Mesenchymal stem cell (in vitro differentiated cells and primary cell): ENCODE measurements around the gene RXFP1.

ENCODE experiments used
- DNase-seq: peaks from one replicate; pipeline ENCODE4 v3.0.0-alpha.2; 2013
- H2AFZ ChIP-seq: one replicate; pipeline ENCODE4 v1.6.1; 2013; ENCODE audit warnings: low read depth, mild to moderate bottlenecking, control low read depth, inconsistent platforms, low read length, moderate library complexity
- H2AK5ac ChIP-seq: 2 replicates; pipeline ENCODE4 v1.6.1; 2013; ENCODE audit warnings: low read length, moderate library complexity, mild to moderate bottlenecking, inconsistent platforms; ENCODE audit not compliant: severe bottlenecking
- H2BK120ac ChIP-seq: one replicate; pipeline ENCODE4 v1.6.1; 2013; ENCODE audit warnings: low read depth, mild to moderate bottlenecking, inconsistent platforms, low read length, moderate library complexity
- H2BK12ac ChIP-seq, 2 experiments: one replicate each; pipeline ENCODE4 v1.6.1; 2013; ENCODE audit warnings: inconsistent platforms in 2 of 2, low read length in 2 of 2, mild to moderate bottlenecking in 2 of 2, moderate library complexity in 2 of 2, control low read depth in 1 of 2
- H2BK15ac ChIP-seq: one replicate; pipeline ENCODE4 v1.6.1; 2013; ENCODE audit warnings: mild to moderate bottlenecking, low read depth, inconsistent platforms; ENCODE audit not compliant: poor library complexity, severe bottlenecking
- H2BK5ac ChIP-seq: 2 replicates; pipeline ENCODE4 v1.6.1; 2013; ENCODE audit warnings: low read depth, mild to moderate bottlenecking, low read length, control low read depth, inconsistent platforms; ENCODE audit not compliant: poor library complexity, severe bottlenecking
- H3K14ac ChIP-seq, 2 experiments: one replicate each; pipeline ENCODE4 v1.6.1; 2013; ENCODE audit warnings: inconsistent platforms in 2 of 2, low read length in 2 of 2, control low read depth in 1 of 2, mild to moderate bottlenecking in 1 of 2, moderate library complexity in 1 of 2
- H3K18ac ChIP-seq, 2 experiments: one replicate each; pipeline ENCODE4 v1.6.1; 2013; ENCODE audit warnings: inconsistent platforms in 2 of 2, low read length in 2 of 2, control low read depth in 1 of 2, low read depth in 1 of 2, mild to moderate bottlenecking in 1 of 2
- H3K23ac ChIP-seq, 2 experiments: one replicate each; pipeline ENCODE4 v1.6.1; 2013; ENCODE audit warnings: inconsistent platforms in 2 of 2, low read length in 2 of 2, mild to moderate bottlenecking in 2 of 2, moderate library complexity in 2 of 2, control low read depth in 1 of 2
- H3K27ac ChIP-seq: 2 replicates; pipeline ENCODE4 v1.5.1; 2013; ENCODE audit warnings: mild to moderate bottlenecking, moderate library complexity, low read length, control low read depth, inconsistent platforms; ENCODE audit not compliant: poor library complexity, severe bottlenecking
- H3K27me3 ChIP-seq, 2 experiments: 2 replicates each; pipeline versions ENCODE4 v1.6.1 to v1.7.0; 2013; ENCODE audit warnings: low read length in 2 of 2, mild to moderate bottlenecking in 2 of 2, moderate library complexity in 2 of 2, control low read depth in 1 of 2, inconsistent platforms in 1 of 2; ENCODE audit not compliant: control insufficient read depth in 1 of 2, insufficient read depth in 1 of 2
- H3K36me3 ChIP-seq, 2 experiments: 2 replicates each; pipeline versions ENCODE4 v1.6.1 to v1.7.0; 2013; ENCODE audit warnings: low read length in 2 of 2, control low read depth in 1 of 2, inconsistent platforms in 1 of 2, low read depth in 1 of 2, mild to moderate bottlenecking in 1 of 2; ENCODE audit not compliant: insufficient read depth in 2 of 2, control insufficient read depth in 1 of 2
- H3K4ac ChIP-seq, 2 experiments: one replicate each; pipeline ENCODE4 v1.6.1; 2013; ENCODE audit warnings: inconsistent platforms in 2 of 2, low read length in 2 of 2, mild to moderate bottlenecking in 2 of 2, moderate library complexity in 2 of 2, control low read depth in 1 of 2, low read depth in 1 of 2
- H3K4me1 ChIP-seq: 2 replicates; pipeline ENCODE4 v1.6.1; 2013; ENCODE audit warnings: low read depth, low read length, control low read depth; ENCODE audit not compliant: control insufficient read depth, insufficient read depth
- H3K4me2 ChIP-seq: 2 replicates; pipeline ENCODE4 v1.6.1; 2013; ENCODE audit warnings: low read length, mild to moderate bottlenecking, inconsistent platforms; ENCODE audit not compliant: poor library complexity, severe bottlenecking
- H3K4me3 ChIP-seq, 2 experiments: 2 replicates each; pipeline versions ENCODE4 v1.5.1 to v1.7.0; 2013; ENCODE audit warnings: low read length in 2 of 2, mild to moderate bottlenecking in 2 of 2, control low read depth in 1 of 2, low read depth in 1 of 2; ENCODE audit not compliant: insufficient read depth in 1 of 2
- H3K79me1 ChIP-seq: replicated peaks from 2 replicates; pipeline ENCODE4 v1.6.1; 2013; ENCODE audit warnings: mild to moderate bottlenecking, control low read depth, low read length, inconsistent platforms; ENCODE audit not compliant: poor library complexity, severe bottlenecking
- H3K9ac ChIP-seq: 2 replicates; pipeline ENCODE4 v1.7.0; 2013; ENCODE audit warnings: mild to moderate bottlenecking, low read length, moderate library complexity
- H3K9me3 ChIP-seq: 2 replicates; pipeline ENCODE4 v1.7.0; 2013; ENCODE audit warnings: mild to moderate bottlenecking, low read length; ENCODE audit not compliant: control insufficient read depth
- H4K8ac ChIP-seq: one replicate; pipeline ENCODE4 v1.6.1; 2013; ENCODE audit warnings: inconsistent platforms, mild to moderate bottlenecking, low read length, moderate library complexity
- H4K91ac ChIP-seq: one replicate; pipeline ENCODE4 v1.6.1; 2013; ENCODE audit warnings: mild to moderate bottlenecking, low read length, inconsistent platforms
- WGBS: methylation state at CpG from one replicate; pipeline ENCODE4 v1.1.7; 2013; ENCODE audit warnings: mixed read lengths; 5-methylcytosine and 5-hydroxymethylcytosine counted together

Gene RXFP1

GRCh38 chr4:158586881-158587280, 65.2 kb downstream of the RXFP1 start:
- H3K4ac ChIP-seq = no peak overlapping the region
- no peak overlapping the region for H3K4me3 ChIP-seq
- no peaks in the 10 kb centered on the region for H3K9me3 ChIP-seq
- no peak overlapping the region for H3K4me2 ChIP-seq
- no peak for DNase-seq
- no peak overlapping the region for H3K27ac ChIP-seq
- no peak overlapping the region for H2BK15ac ChIP-seq
- no peaks in the 10 kb centered on the region for H3K36me3 ChIP-seq
- no peak overlapping the region for H2BK5ac ChIP-seq
- no peak overlapping the region for H4K91ac ChIP-seq
- H3K18ac ChIP-seq = no peak overlapping the region
- H3K79me1 ChIP-seq = no peaks in the 10 kb centered on the region
- no peak overlapping the region for H2AK5ac ChIP-seq
- H2AFZ ChIP-seq = no peak overlapping the region
- H2BK12ac ChIP-seq = no peak overlapping the region
- 76% methylated on average over 4 of the region's 4 CpGs for WGBS
- H2BK120ac ChIP-seq = no peak overlapping the region
- no peak overlapping the region for H3K14ac ChIP-seq
- H3K4me1 ChIP-seq = no peaks in the 10 kb centered on the region
- H4K8ac ChIP-seq = no peak overlapping the region
- no peak overlapping the region for H3K9ac ChIP-seq
- peak overlapping the region in 1 of 2 experiments; percentile 98 for H3K23ac ChIP-seq
- H3K27me3 ChIP-seq = no peaks in the 10 kb centered on the region

GRCh38 chr4:158588285-158588684, 66.6 kb downstream of the RXFP1 start:
- H3K9ac ChIP-seq = no peak overlapping the region

GRCh38 chr4:158588777-158589176, 67.1 kb downstream of the RXFP1 start:
- H2AFZ ChIP-seq = no peak overlapping the region
- WGBS = 91% methylated on average over 5 of the region's 5 CpGs
- H3K79me1 ChIP-seq = no peaks in the 10 kb centered on the region
- H2BK5ac ChIP-seq = no peak overlapping the region
- H2BK120ac ChIP-seq = no peak overlapping the region
- no peaks in the 10 kb centered on the region for H3K36me3 ChIP-seq
- H3K27me3 ChIP-seq = no peaks in the 10 kb centered on the region
- no peak overlapping the region for H2BK12ac ChIP-seq
- no peak for DNase-seq
- no peak overlapping the region for H4K91ac ChIP-seq
- no peak overlapping the region for H3K4me3 ChIP-seq
- no peak overlapping the region for H3K18ac ChIP-seq
- H3K9ac ChIP-seq = no peak overlapping the region
- H3K27ac ChIP-seq = no peak overlapping the region
- no peak overlapping the region for H3K4me2 ChIP-seq
- H3K23ac ChIP-seq = no peak overlapping the region
- no peak overlapping the region for H2AK5ac ChIP-seq
- no peaks in the 10 kb centered on the region for H3K4me1 ChIP-seq
- no peak overlapping the region for H3K14ac ChIP-seq
- no peak overlapping the region for H3K4ac ChIP-seq
- H3K9me3 ChIP-seq = no peaks in the 10 kb centered on the region
- H2BK15ac ChIP-seq = no peak overlapping the region
- H4K8ac ChIP-seq = no peak overlapping the region

More at GRCh38 chr4:158588285-158588684, 66.6 kb downstream of the RXFP1 start:
- Histone ChIP-seq H4K91ac (no peak overlapping the region), H2BK120ac (no peak overlapping the region), H3K4me2 (no peak overlapping the region), H2BK15ac (no peak overlapping the region), H3K4ac (no peak overlapping the region), H4K8ac (no peak overlapping the region), H2AFZ (no peak overlapping the region), H3K14ac (no peak overlapping the region), H2BK12ac (no peak overlapping the region), H2AK5ac (no peak overlapping the region), H3K18ac (no peak overlapping the region), H3K27ac (no peak overlapping the region), H3K4me1 (no peaks in the 10 kb centered on the region), H3K4me3 (no peak overlapping the region), H2BK5ac (no peak overlapping the region), H3K23ac (no peak overlapping the region), H3K9me3 (no peaks in the 10 kb centered on the region), H3K27me3 (no peaks in the 10 kb centered on the region), H3K79me1 (no peaks in the 10 kb centered on the region), H3K36me3 (no peaks in the 10 kb centered on the region)
- WGBS = 94% methylated on average over 5 of the region's 6 CpGs
- DNase-seq = no peak

GRCh38 chr4:158590306-158590705, 68.6 kb downstream of the RXFP1 start:
- Histone ChIP-seq H3K9ac (no peak overlapping the region), H3K27ac (no peak overlapping the region), H4K91ac (no peak overlapping the region), H3K27me3 (no peaks in the 10 kb centered on the region), H3K14ac (no peak overlapping the region), H2BK5ac (no peak overlapping the region), H3K4me2 (no peak overlapping the region), H3K4ac (no peak overlapping the region), H2AK5ac (no peak overlapping the region), H3K4me1 (no peaks in the 10 kb centered on the region), H3K79me1 (no peaks in the 10 kb centered on the region), H4K8ac (no peak overlapping the region), H2BK15ac (no peak overlapping the region), H3K4me3 (no peak overlapping the region), H2AFZ (no peak overlapping the region), H2BK120ac (no peak overlapping the region), H3K18ac (no peak overlapping the region), H2BK12ac (no peak overlapping the region), H3K36me3 (no peaks in the 10 kb centered on the region), H3K9me3 (no peaks in the 10 kb centered on the region), H3K23ac (no peak overlapping the region)
- DNase-seq = peak; percentile 1
- WGBS = 68% methylated on average over 4 of the region's 4 CpGs
